Upper lobe of right lung (tissue), 1 donor: ENCODE measurements around the gene PRSS23. TPM values are rescaled to one million over a fixed set of nuclear protein-coding genes. Genes with fewer than 3 reads are reported as not detected.
"Not testable (repeated sequence)": the region's sequence is repeated elsewhere in the genome, so short reads cannot be mapped to it uniquely, and the experiment has no call there.

Source experiments
- ATAC-seq: fragments of 200-7000 bp; cut with Tn5 transposase; one replicate; pipeline ENCODE4 v1.9.1; 2020; ENCODE audit warnings: mild to moderate bottlenecking, moderate library complexity
- DNase-seq: peaks from one replicate; pipeline ENCODE4 v3.0.0-alpha.2; 2020
- H3K27ac ChIP-seq: fragments of 200-600 bp; one replicate; pipeline ENCODE4 v1.8.0; 2022
- H3K27me3 ChIP-seq: fragments of 200-600 bp; one replicate; pipeline ENCODE4 v1.8.0; 2022; ENCODE audit warnings: mild to moderate bottlenecking
- H3K36me3 ChIP-seq: fragments of 200-600 bp; one replicate; pipeline ENCODE4 v1.8.0; 2022
- H3K4me1 ChIP-seq: fragments of 200-600 bp; one replicate; pipeline ENCODE4 v1.8.0; 2022
- H3K4me3 ChIP-seq: fragments of 200-600 bp; one replicate; pipeline ENCODE4 v1.8.0; 2022; ENCODE audit warnings: mild to moderate bottlenecking
- H3K9me3 ChIP-seq: fragments of 200-600 bp; one replicate; pipeline ENCODE4 v1.8.0; 2022
- intact Hi-C: fragments of 100-400 bp; cut with DNase I; formaldehyde crosslinking; loops from one replicate; pipeline ENCODE4 v1.11.0; 2022
- total RNA-seq: library from RNA; stranded (reverse); fragmentation: NEBNext Ultra II Directional; extraction: Animal tissue kit (Norgen Biotek cat#: 25700); gene quantifications from one replicate; pipeline ENCODE4 v1.2.1, GENCODE V29; 2021
- TF ChIP-seq, protein P1 (sequence below): fragments of 200-600 bp; IDR thresholded peaks from one replicate; pipeline ENCODE4 v1.8.0; 2022; ENCODE audit warnings: antibody characterized with exemption
- donor health status: DM: no; HTN: yes; CAD: no; lungs with severe emphysema.

PRSS23 gene
- total RNA-seq, 1 donor from 2014 or later: 100 TPM

DNA sequence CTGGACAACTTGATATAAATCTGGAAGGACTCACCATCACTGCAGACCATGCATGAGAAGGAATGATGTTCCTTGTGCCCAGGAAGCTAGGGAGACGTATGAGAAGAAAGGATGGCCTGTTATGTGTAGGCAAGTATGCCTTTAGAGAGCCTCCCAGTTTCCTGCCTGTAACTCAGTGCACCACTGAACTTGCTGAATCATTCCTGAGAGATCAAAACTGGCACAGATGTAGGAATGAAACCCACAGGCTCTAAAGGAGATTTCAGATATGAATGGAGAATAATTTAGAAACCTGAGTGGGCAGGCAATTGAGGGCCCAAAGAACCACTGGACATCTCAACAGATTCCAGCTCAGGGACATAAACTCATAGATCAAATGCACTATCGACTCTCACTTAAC, 38.4 kb upstream of the PRSS23 start:
- intact Hi-C loops: no loop called here
- no peak overlapping the region for H3K27ac ChIP-seq
- H3K36me3 ChIP-seq: no peaks in the 10 kb centered on the region
- TF ChIP-seq, protein P1, sequence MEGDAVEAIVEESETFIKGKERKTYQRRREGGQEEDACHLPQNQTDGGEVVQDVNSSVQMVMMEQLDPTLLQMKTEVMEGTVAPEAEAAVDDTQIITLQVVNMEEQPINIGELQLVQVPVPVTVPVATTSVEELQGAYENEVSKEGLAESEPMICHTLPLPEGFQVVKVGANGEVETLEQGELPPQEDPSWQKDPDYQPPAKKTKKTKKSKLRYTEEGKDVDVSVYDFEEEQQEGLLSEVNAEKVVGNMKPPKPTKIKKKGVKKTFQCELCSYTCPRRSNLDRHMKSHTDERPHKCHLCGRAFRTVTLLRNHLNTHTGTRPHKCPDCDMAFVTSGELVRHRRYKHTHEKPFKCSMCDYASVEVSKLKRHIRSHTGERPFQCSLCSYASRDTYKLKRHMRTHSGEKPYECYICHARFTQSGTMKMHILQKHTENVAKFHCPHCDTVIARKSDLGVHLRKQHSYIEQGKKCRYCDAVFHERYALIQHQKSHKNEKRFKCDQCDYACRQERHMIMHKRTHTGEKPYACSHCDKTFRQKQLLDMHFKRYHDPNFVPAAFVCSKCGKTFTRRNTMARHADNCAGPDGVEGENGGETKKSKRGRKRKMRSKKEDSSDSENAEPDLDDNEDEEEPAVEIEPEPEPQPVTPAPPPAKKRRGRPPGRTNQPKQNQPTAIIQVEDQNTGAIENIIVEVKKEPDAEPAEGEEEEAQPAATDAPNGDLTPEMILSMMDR: no peak
- no peak overlapping the region for H3K4me3 ChIP-seq
- no peak for DNase-seq
- no peaks in the 10 kb centered on the region for H3K9me3 ChIP-seq
- no peaks in the 10 kb centered on the region for H3K4me1 ChIP-seq
- H3K27me3 ChIP-seq: no peaks in the 10 kb centered on the region
- no peak for ATAC-seq

DNA sequence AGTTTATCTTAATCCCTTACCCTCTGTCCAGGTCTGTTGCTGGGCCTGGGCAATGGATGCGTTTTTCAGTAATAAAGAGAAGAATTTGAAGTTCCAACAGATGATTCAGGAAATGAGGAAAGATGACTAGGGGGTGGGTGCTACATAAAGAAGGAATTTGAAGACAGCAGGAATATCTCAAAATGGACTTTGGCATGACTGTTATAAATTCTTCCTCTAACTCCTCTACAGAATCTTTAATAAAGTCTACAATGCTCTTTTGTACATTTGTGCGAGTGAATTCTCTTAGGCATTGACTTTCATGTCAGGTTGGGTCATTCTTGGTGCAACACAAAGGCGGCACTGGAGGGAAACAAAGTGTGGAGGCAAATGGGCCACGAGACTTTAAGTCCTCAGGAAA, 35.1 kb upstream of the PRSS23 start:
- no peak overlapping the region for H3K27ac ChIP-seq
- intact Hi-C loops: no loop called here
- no peaks in the 10 kb centered on the region for H3K27me3 ChIP-seq
- ATAC-seq (no peak), DNase-seq (no peak)
- H3K36me3 ChIP-seq: no peaks in the 10 kb centered on the region
- H3K4me3 ChIP-seq: no peak overlapping the region
- no peaks in the 10 kb centered on the region for H3K4me1 ChIP-seq
- TF ChIP-seq, protein P1: no peak
- H3K9me3 ChIP-seq: no peaks in the 10 kb centered on the region

DNA sequence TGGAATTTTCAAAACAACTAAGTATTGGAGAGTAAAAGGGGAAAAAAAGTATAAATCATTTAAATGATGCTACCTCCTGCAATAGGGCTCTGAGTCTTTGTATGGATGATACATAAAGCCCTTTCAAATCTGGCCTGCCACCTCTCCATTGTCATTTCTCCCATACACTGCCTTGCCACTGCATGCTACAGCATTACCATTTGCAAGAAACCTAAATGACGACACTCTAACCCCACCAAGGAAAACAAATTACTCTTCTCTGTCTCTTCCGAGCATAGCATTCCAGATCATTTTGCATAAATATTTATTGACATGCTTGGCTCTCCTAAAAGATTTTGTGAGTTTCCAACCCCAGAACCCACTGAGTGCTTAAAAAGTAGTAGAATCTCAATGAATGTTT, 34.5 kb upstream of the PRSS23 start:
- Histone ChIP-seq H3K4me3 (no peak overlapping the region), H3K27ac (no peak overlapping the region), H3K9me3 (no peaks in the 10 kb centered on the region), H3K4me1 (no peaks in the 10 kb centered on the region), H3K27me3 (no peaks in the 10 kb centered on the region), H3K36me3 (no peaks in the 10 kb centered on the region)
- no peak for DNase-seq
- intact Hi-C loops: no loop called here
- no peak for ATAC-seq
- TF ChIP-seq, protein P1: no peak

DNA sequence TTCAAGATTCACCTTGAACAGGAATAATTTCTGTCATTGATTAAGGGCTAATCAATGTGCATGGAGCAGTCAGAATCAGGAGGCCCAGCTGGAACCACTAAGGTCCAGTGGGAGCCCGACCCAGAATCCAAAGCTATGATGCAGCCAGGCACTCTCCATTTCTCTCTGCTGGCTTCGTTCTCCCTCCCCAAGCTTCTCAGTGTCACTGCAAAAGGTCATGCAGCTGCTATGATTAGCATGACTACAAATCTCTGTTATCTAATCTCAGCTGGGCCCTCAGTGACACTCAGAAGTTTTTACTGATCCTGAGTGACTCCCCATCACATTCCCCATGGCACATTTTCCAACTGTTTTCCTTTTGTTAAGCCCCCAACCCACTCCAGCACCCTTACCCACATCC, 31.1 kb upstream of the PRSS23 start:
- DNase-seq: no peak
- no peaks in the 10 kb centered on the region for H3K27me3 ChIP-seq
- no peak for ATAC-seq
- H3K4me3 ChIP-seq: no peak overlapping the region
- TF ChIP-seq, protein P1: no peak
- H3K4me1 ChIP-seq: no peaks in the 10 kb centered on the region
- no peak overlapping the region for H3K27ac ChIP-seq
- intact Hi-C loops: no loop called here
- H3K9me3 ChIP-seq: no peaks in the 10 kb centered on the region
- H3K36me3 ChIP-seq: no peaks in the 10 kb centered on the region

- ATAC-seq, H3K36me3 ChIP-seq, H3K27me3 ChIP-seq, DNase-seq, H3K4me1 ChIP-seq, intact Hi-C loops, H3K4me3 ChIP-seq, H3K9me3 ChIP-seq, H3K27ac ChIP-seq: not testable (repeated sequence)
Measured at GRCh38 chr11:86770473-86771027, 29.8 kb upstream of the PRSS23 start.

DNA sequence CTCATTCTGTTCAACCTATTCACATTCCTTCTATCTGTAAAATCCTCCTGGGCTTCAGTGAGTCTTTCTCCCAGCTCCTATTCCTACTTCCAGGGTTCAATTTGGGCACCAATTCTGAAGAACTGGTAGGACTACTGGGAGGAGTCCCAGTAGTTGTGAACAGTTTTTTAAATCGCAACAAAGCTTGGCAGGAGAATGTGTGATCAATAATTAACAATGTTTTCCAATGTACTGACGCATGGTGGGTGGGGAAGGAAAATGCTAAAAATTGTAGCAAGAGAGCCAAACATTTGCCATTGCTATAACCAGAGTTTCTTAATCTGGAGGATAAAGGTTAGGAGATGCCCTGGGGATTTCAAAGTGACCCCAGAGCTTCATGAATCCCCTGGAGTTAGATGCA, 27.3 kb upstream of the PRSS23 start:
- TF ChIP-seq, protein P1: no peak
- Histone ChIP-seq H3K36me3 (no peaks in the 10 kb centered on the region), H3K27me3 (no peaks in the 10 kb centered on the region), H3K4me1 (no peaks in the 10 kb centered on the region), H3K27ac (no peak overlapping the region), H3K9me3 (no peaks in the 10 kb centered on the region), H3K4me3 (no peak overlapping the region)
- intact Hi-C loops: no loop called here
- ATAC-seq: no peak
- DNase-seq: no peak
